Activated naive CD8-positive, alpha-beta T cell treated with anti-CD3 and anti-CD28 coated beads, Interleukin-2, amount 50 U/mL, for 24 hours (primary cell): ENCODE measurements around the gene COQ6.
"Not testable (repeated sequence)": the region's sequence is repeated elsewhere in the genome, so short reads cannot be mapped to it uniquely, and the experiment has no call there.

Experiments
- ATAC-seq: fragments of 150-1000 bp; cut with Tn5 transposase; one replicate; pipeline ENCODE4 v1.10.0; 2021
- DNase-seq: peaks from one replicate; pipeline ENCODE4 v3.0.0; 2021
- H3K27ac Mint-ChIP-seq: one replicate; pipeline ENCODE4 v1.8.0; 2021; ENCODE audit warnings: mild to moderate bottlenecking, mixed read lengths
- H3K27me3 Mint-ChIP-seq: one replicate; pipeline ENCODE4 v1.8.0; 2021; ENCODE audit warnings: mixed read lengths
- H3K36me3 Mint-ChIP-seq: one replicate; pipeline ENCODE4 v1.8.0; 2021; ENCODE audit warnings: low read depth, mixed read lengths
- H3K4me1 Mint-ChIP-seq: one replicate; pipeline ENCODE4 v1.8.0; 2021; ENCODE audit warnings: mixed read lengths
- H3K4me3 Mint-ChIP-seq: one replicate; pipeline ENCODE4 v1.8.0; 2021; ENCODE audit warnings: mild to moderate bottlenecking, moderate library complexity, mixed read lengths
- H3K9me3 Mint-ChIP-seq: one replicate; pipeline ENCODE4 v1.8.0; 2021; ENCODE audit warnings: mixed read lengths

Gene COQ6

DNA sequence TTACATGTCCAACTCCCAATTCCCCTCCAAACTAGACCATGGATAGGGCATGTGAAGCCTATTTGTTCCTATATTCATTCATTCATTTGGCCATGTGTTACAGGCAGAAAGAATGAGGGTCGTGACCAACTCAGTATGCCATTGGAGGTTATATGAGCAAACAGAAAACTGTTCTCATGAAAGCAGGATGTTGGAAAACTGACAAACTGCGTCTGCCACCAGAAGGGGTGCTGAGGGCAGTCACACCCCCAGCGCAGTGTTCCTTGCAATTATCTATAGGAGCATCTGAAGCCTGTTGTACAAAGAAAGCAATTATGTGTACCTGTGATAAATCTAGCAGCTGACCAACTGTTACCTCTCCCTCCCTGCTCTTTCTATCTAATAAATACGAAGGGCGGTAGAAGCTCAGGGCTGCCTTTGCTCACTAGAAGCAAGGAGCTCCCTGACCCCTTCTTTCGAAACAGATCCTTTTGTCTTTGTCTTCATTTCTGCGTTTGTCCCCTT is 47.9 kb downstream of the COQ6 start:
- Mint-ChIP-seq H3K27me3 (no peaks in the 10 kb centered on the region), H3K4me1 (no peaks in the 10 kb centered on the region), H3K36me3 (peaks cover 5% of the 10 kb centered on the region), H3K9me3 (no peaks in the 10 kb centered on the region), H3K4me3 (no peak overlapping the region), H3K27ac (no peak overlapping the region)
- DNase-seq (no peak), ATAC-seq (no peak)

- no peaks in the 10 kb centered on the region for H3K4me1 Mint-ChIP-seq
- no peak for DNase-seq
- no peaks in the 10 kb centered on the region for H3K9me3 Mint-ChIP-seq
- H3K27me3 Mint-ChIP-seq = no peaks in the 10 kb centered on the region
- H3K36me3 Mint-ChIP-seq = peaks cover 7% of the 10 kb centered on the region
- H3K27ac Mint-ChIP-seq = no peak overlapping the region
- H3K4me3 Mint-ChIP-seq = no peak overlapping the region
- no peak for ATAC-seq
These were observed 48.6 kb downstream of the COQ6 start for GRCh38 chr14:73998726-73999125.

DNA sequence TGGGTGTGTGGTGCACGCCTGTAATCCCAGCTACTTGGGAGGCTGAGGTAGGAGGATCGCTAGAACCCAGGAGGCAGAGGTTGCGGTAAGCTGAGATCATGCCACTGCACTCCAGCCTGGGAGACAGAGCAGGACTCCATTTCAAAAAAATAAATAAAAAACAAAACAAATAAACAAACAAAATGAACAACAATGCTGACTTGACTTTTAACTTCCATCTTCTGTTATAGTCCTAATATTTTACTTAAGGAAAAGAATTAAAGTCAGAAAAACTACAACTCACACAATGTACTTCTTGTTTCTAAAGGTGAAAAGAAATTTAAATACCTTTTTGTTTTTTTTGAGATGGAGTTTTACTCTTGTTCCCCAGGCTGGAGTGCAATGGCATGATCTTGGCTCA is 55.6 kb downstream of the COQ6 start:
- not testable (repeated sequence) for H3K36me3 Mint-ChIP-seq, H3K4me3 Mint-ChIP-seq, H3K27ac Mint-ChIP-seq, DNase-seq, H3K9me3 Mint-ChIP-seq, ATAC-seq, H3K27me3 Mint-ChIP-seq, H3K4me1 Mint-ChIP-seq

GRCh38 chr14:74008843-74009499 is 58.9 kb downstream of the COQ6 start:
- DNase-seq (no peak), ATAC-seq (no peak)
- H3K27ac Mint-ChIP-seq = no peak overlapping the region
- H3K27me3 Mint-ChIP-seq = no peaks in the 10 kb centered on the region
- no peaks in the 10 kb centered on the region for H3K4me1 Mint-ChIP-seq
- no peaks in the 10 kb centered on the region for H3K9me3 Mint-ChIP-seq
- H3K36me3 Mint-ChIP-seq = peaks cover 11% of the 10 kb centered on the region
- H3K4me3 Mint-ChIP-seq = no peak overlapping the region
